OCI-LY3 (cell line): ENCODE results near the gene BHMT2.

Source experiments
- CTCF ChIP-seq: fragments of 200-600, 300-600 bp; sonication (generic); IDR thresholded peaks from 2 replicates; pipeline ENCODE4 v1.5.1; 2014; ENCODE audit warnings: antibody characterized with exemption, low read length, low read depth
- EZH2phosphoT487 ChIP-seq: fragments of 200-600 bp; shearing (Covaris generic); IDR thresholded peaks from 2 replicates; pipeline ENCODE4 v1.6.1; 2018; ENCODE audit warnings: antibody characterized with exemption, mixed run types, low read depth

- TF ChIP-seq CTCF, result no peak
- no peak for TF ChIP-seq EZH2phosphoT487
Observed at GRCh38 chr5:79086116-79086515, 16.5 kb downstream of the BHMT2 start.
